ENCODE data around the gene LRBA. TPM values are rescaled to one million over a fixed set of nuclear protein-coding genes. Genes with fewer than 3 reads are reported as not detected.

The LRBA gene
- polyA plus RNA-seq, 2 of the 4 experiments (the other 2 are of a cell fraction): 10.7 to 25.1 TPM

DNA sequence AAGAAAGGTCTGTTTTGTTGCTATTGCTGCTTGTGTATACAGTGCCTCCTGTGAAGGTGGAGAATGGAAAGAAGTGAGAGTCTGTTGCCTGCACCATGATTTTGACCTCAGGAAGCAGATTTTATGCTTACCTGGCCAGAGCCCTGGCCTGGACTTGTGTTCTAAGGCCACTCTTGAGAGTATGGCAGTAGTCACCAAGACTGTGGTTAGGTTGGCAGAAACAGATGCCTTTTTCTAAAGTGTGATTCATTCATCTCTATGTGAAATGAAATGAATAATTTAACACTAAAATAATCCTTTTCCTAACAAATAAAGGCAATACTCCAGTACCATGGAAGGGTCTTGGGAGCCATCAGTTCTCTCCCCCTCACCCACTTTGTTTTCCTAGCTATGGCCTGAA, 775.1 kb downstream of the LRBA start (continued):
- TF ChIP-seq, protein P1, sequence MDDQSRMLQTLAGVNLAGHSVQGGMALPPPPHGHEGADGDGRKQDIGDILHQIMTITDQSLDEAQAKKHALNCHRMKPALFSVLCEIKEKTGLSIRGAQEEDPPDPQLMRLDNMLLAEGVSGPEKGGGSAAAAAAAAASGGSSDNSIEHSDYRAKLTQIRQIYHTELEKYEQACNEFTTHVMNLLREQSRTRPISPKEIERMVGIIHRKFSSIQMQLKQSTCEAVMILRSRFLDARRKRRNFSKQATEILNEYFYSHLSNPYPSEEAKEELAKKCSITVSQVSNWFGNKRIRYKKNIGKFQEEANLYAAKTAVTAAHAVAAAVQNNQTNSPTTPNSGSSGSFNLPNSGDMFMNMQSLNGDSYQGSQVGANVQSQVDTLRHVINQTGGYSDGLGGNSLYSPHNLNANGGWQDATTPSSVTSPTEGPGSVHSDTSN (IDR thresholded peaks at IDR 0.05): no peak
- TF ChIP-seq EP300 (IDR thresholded peaks at IDR 0.05): no peak
- no peak for TF ChIP-seq ZSCAN20 (CRISPR knock-in tag; IDR thresholded peaks at IDR 0.05)
- TF ChIP-seq RARB (CRISPR knock-in tag; IDR thresholded peaks at IDR 0.05): no peak
- no peak for TF ChIP-seq KDM1A (IDR thresholded peaks at IDR 0.05; ENCODE audit: low read depth)
- TF ChIP-seq RCOR1 (IDR thresholded peaks at IDR 0.05; ENCODE audit: low read depth, low read length): no peak
- TF ChIP-seq CEBPB (IDR thresholded peaks at IDR 0.05): no peak
- TF ChIP-seq NFE2L2 (conservative IDR thresholded peaks at IDR 0.05; ENCODE audit: low read length): no peak
- no peak for TF ChIP-seq JUN (IDR thresholded peaks at IDR 0.05)

DNA sequence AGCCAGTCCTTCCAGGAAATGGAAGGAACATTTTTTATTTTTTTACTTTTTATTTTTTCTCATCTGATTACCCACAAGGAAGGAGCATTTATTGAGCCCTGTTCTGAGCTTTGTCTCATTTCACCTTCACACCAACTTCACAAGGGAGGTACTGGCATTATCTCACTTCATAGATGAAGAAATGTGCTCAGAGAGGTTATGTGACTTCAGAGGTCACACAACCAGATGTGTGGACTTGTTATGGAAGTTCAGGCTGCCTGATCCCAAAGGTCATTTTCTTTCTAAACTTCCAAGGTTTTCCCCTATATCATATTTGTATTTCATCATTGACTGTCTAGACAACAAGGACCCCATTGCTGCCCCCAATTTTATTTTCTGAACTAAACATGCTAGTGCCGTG, 776.5 kb downstream of the LRBA start:
- Histone ChIP-seq H3K9me3 (no peaks in the 10 kb centered on the region), H3K27ac (peak overlapping the region; percentile 68 to 85), H3K4me2 (peak overlapping the region; percentile 82; the same call in 2 of the 3 replicates), H3K4me1 (peaks cover 53% of the 10 kb centered on the region), H3K4me3 (no peak overlapping the region)
- whole genome bisulfite sequencing (ENCODE audit: missing lambda C conversion rate): 93% methylated on average over 1 of the region's 1 CpG
- DNase-seq (ENCODE audit: low read depth in 1 of 2, low spot score in 1 of 2): no peak
- POLR2A ChIA-PET: no interaction called here
- no peak for FAIRE-seq
- TF ChIP-seq GATA3 (IDR thresholded peaks at IDR 0.05; ENCODE audit: borderline replicate concordance): no peak
- no peak for TF ChIP-seq EP300 (IDR thresholded peaks at IDR 0.05)
- TF ChIP-seq, protein P1 (IDR thresholded peaks at IDR 0.05): no peak
- TF ChIP-seq, protein P2, sequence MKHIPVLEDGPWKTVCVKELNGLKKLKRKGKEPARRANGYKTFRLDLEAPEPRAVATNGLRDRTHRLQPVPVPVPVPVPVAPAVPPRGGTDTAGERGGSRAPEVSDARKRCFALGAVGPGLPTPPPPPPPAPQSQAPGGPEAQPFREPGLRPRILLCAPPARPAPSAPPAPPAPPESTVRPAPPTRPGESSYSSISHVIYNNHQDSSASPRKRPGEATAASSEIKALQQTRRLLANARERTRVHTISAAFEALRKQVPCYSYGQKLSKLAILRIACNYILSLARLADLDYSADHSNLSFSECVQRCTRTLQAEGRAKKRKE (CRISPR knock-in tag; IDR thresholded peaks at IDR 0.05; ENCODE audit: low read depth): no peak
- no peak for TF ChIP-seq FOXS1 (CRISPR knock-in tag; IDR thresholded peaks at IDR 0.05)
- no peak for TF ChIP-seq CBX8 (IDR thresholded peaks at IDR 0.05)
- TF ChIP-seq EHF (CRISPR knock-in tag; IDR thresholded peaks at IDR 0.05): no peak
- no peak for TF ChIP-seq FOSL2 (IDR thresholded peaks at IDR 0.05)
- no peak for TF ChIP-seq FOSL2 (CRISPR knock-in tag; IDR thresholded peaks at IDR 0.05)
- no peak for TF ChIP-seq TP53 (CRISPR knock-in tag; IDR thresholded peaks at IDR 0.05)
- no peak for TF ChIP-seq CHD4 (IDR thresholded peaks at IDR 0.05; ENCODE audit: borderline replicate concordance)
- TF ChIP-seq PHF8 (IDR thresholded peaks at IDR 0.05; ENCODE audit: borderline replicate concordance, low read depth): no peak
- no peak for TF ChIP-seq CHD2 (IDR thresholded peaks at IDR 0.05; ENCODE audit: low read length, partially characterized antibody)
- TF ChIP-seq, protein P3, sequence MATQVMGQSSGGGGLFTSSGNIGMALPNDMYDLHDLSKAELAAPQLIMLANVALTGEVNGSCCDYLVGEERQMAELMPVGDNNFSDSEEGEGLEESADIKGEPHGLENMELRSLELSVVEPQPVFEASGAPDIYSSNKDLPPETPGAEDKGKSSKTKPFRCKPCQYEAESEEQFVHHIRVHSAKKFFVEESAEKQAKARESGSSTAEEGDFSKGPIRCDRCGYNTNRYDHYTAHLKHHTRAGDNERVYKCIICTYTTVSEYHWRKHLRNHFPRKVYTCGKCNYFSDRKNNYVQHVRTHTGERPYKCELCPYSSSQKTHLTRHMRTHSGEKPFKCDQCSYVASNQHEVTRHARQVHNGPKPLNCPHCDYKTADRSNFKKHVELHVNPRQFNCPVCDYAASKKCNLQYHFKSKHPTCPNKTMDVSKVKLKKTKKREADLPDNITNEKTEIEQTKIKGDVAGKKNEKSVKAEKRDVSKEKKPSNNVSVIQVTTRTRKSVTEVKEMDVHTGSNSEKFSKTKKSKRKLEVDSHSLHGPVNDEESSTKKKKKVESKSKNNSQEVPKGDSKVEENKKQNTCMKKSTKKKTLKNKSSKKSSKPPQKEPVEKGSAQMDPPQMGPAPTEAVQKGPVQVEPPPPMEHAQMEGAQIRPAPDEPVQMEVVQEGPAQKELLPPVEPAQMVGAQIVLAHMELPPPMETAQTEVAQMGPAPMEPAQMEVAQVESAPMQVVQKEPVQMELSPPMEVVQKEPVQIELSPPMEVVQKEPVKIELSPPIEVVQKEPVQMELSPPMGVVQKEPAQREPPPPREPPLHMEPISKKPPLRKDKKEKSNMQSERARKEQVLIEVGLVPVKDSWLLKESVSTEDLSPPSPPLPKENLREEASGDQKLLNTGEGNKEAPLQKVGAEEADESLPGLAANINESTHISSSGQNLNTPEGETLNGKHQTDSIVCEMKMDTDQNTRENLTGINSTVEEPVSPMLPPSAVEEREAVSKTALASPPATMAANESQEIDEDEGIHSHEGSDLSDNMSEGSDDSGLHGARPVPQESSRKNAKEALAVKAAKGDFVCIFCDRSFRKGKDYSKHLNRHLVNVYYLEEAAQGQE (IDR thresholded peaks at IDR 0.05): no peak
- TF ChIP-seq RARB (CRISPR knock-in tag; IDR thresholded peaks at IDR 0.05): no peak
- no peak for TF ChIP-seq EHMT2 (IDR thresholded peaks at IDR 0.05; ENCODE audit: low read depth)
- no peak for ATAC-seq
- CTCF ChIA-PET: no interaction called here

Data from A549 (cell line).